HG03342 (cell line): ENCODE results near the gene H2AZ2.
"Not testable (repeated sequence)": the region's sequence is repeated elsewhere in the genome, so short reads cannot be mapped to it uniquely, and the experiment has no call there.

ENCODE experiments used
- ATAC-seq: cut with Tn5 transposase; IDR thresholded peaks from one replicate; pipeline ENCODE4 v1.9.1; 2021; ENCODE audit warnings: mild to moderate bottlenecking, moderate library complexity; ENCODE audit not compliant: unreplicated experiment

The H2AZ2 gene

GRCh38 chr7:44787762-44788161, 60.1 kb downstream of the H2AZ2 start:
- no peak for ATAC-seq

- ATAC-seq = no peak
Observed at GRCh38 chr7:44787041-44787440, 60.8 kb downstream of the H2AZ2 start.

- not testable (repeated sequence) for ATAC-seq
Observed at GRCh38 chr7:44785218-44785617, 62.7 kb downstream of the H2AZ2 start.

GRCh38 chr7:44784364-44784763, 63.5 kb downstream of the H2AZ2 start:
- no peak for ATAC-seq

- no peak for ATAC-seq
Observed at GRCh38 chr7:44783407-44783806, 64.5 kb downstream of the H2AZ2 start.

- ATAC-seq = no peak
Observed at GRCh38 chr7:44782460-44782859, 65.4 kb downstream of the H2AZ2 start.
